ENCODE results near the gene DPM2.

GRCh38 chr9:127937056-127937387 lies 632 bp downstream of the DPM2 start:
- TF ChIP-seq CTCF (IDR thresholded peaks at IDR 0.05) (no peak), POLR2A (IDR thresholded peaks at IDR 0.05) (no peak)

Measured in uterus (tissue), 2 donors.